ENCODE data around the gene FCHSD1.

FCHSD1 gene

DNA sequence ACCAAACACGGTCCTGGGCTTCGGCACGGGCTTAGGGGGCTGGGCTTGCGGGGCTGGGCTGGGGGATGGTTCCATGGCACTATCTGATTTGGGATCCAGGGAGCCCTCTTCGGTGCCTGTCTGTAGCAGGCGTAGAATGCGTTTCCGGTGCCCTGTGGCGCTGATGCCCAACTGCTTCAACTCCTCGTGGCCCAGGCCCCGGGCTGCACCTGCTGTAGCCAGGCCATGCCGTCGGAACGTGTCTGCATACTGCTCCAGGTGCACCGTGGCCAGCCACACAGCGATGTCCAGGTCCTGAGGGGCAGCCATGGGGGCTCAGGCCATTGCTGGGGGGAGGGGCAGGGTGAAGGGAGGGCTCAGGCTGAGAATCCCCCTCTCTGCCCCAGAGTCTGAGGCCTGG, 29.0 kb upstream of the FCHSD1 start:
- in situ Hi-C loops (cut with HindIII; ENCODE audit: low pct_ligation_motif_present, low sequenced_read_pairs): no loop called here
- Histone ChIP-seq H3K36me3 (replicated peaks) (peaks cover 3% of the 10 kb centered on the region), H3K27ac (no peak overlapping the region), H3K27me3 (replicated peaks) (no peaks in the 10 kb centered on the region), H3K4me3 (ENCODE audit: low read depth, low read length) (no peak overlapping the region)
- TF ChIP-seq, protein P1, sequence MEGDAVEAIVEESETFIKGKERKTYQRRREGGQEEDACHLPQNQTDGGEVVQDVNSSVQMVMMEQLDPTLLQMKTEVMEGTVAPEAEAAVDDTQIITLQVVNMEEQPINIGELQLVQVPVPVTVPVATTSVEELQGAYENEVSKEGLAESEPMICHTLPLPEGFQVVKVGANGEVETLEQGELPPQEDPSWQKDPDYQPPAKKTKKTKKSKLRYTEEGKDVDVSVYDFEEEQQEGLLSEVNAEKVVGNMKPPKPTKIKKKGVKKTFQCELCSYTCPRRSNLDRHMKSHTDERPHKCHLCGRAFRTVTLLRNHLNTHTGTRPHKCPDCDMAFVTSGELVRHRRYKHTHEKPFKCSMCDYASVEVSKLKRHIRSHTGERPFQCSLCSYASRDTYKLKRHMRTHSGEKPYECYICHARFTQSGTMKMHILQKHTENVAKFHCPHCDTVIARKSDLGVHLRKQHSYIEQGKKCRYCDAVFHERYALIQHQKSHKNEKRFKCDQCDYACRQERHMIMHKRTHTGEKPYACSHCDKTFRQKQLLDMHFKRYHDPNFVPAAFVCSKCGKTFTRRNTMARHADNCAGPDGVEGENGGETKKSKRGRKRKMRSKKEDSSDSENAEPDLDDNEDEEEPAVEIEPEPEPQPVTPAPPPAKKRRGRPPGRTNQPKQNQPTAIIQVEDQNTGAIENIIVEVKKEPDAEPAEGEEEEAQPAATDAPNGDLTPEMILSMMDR (IDR thresholded peaks at IDR 0.05; ENCODE audit: low read depth, low read length, missing control alignments): no peak
- DNase-seq: no peak

DNA sequence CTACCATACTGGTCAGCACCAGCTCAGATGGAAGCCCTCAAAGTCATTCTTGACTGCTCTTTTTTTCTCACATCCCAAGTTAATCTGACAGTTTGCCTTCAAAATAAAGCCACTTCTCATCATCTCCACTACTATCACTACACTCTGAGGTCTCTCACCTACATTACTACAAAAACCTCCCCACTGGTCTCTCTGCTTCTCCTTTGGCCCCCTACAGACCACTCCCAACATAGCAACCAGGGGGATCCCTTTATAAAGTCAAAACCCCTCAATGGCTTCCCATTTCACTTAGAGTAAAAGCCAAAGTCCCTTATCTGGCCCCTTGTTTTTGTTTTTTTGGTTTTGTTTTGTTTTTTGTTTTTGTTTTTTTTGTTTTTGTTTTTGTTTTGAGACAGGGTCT, 26.2 kb upstream of the FCHSD1 start:
- in situ Hi-C loops (cut with HindIII; ENCODE audit: low pct_ligation_motif_present, low sequenced_read_pairs): no loop called here
- TF ChIP-seq, protein P1 (IDR thresholded peaks at IDR 0.05; ENCODE audit: low read depth, low read length, missing control alignments): peak; percentile 53
- H3K4me3 ChIP-seq (ENCODE audit: low read depth, low read length): no peak overlapping the region
- DNase-seq: no peak
- H3K27ac ChIP-seq: no peak overlapping the region
- peaks cover 17% of the 10 kb centered on the region for H3K36me3 ChIP-seq (replicated peaks)
- H3K27me3 ChIP-seq (replicated peaks): no peaks in the 10 kb centered on the region

DNA sequence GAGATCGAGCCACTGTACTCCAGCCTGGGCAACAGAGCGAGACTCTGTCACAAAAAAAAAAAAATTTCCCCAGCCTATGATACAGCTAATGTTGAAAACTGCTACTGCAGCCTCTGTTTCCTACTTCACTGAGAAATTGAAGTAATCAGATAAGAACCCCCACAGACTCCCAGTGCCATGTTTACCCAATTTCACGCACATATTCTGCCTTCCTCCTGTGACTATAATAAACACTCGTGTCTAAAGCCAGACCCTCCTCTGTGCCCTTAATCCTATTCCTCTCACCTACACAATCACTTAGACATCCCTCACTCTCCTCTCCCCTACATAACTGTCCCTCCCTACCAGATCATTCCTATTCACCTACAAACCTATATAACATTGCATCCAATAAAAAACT, 24.5 kb upstream of the FCHSD1 start:
- no peak for DNase-seq
- Histone ChIP-seq H3K27ac (no peak overlapping the region), H3K27me3 (replicated peaks) (no peaks in the 10 kb centered on the region), H3K36me3 (replicated peaks) (peaks cover 26% of the 10 kb centered on the region), H3K4me3 (ENCODE audit: low read depth, low read length) (no peak overlapping the region)
- TF ChIP-seq, protein P1 (IDR thresholded peaks at IDR 0.05; ENCODE audit: low read depth, low read length, missing control alignments): no peak
- in situ Hi-C loops (cut with HindIII; ENCODE audit: low pct_ligation_motif_present, low sequenced_read_pairs): no loop called here

DNA sequence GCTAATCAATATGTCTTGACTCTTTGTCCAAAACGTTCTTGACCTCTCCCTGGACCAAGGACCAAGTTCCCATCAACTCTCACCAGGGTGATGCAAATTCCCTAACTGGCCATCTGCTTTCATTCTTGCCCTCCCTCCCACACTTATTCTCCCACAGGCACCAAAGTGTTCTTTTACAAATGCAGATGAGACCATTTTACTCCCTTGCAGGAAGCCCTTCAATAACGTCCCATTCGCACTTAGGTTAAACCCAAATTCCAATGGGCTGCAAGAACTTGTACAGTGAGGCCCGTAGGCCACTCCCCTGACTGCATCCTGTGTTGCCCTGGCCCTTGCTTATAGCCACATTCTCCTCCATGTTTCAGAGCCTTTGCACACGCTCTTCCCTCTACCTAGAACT, 23.5 kb upstream of the FCHSD1 start:
- DNase-seq: no peak
- Histone ChIP-seq H3K4me3 (ENCODE audit: low read depth, low read length) (no peak overlapping the region), H3K27ac (no peak overlapping the region), H3K27me3 (replicated peaks) (no peaks in the 10 kb centered on the region), H3K36me3 (replicated peaks) (peaks cover 29% of the 10 kb centered on the region)
- in situ Hi-C loops (cut with HindIII; ENCODE audit: low pct_ligation_motif_present, low sequenced_read_pairs): no loop called here
- TF ChIP-seq, protein P1 (IDR thresholded peaks at IDR 0.05; ENCODE audit: low read depth, low read length, missing control alignments): no peak

DNA sequence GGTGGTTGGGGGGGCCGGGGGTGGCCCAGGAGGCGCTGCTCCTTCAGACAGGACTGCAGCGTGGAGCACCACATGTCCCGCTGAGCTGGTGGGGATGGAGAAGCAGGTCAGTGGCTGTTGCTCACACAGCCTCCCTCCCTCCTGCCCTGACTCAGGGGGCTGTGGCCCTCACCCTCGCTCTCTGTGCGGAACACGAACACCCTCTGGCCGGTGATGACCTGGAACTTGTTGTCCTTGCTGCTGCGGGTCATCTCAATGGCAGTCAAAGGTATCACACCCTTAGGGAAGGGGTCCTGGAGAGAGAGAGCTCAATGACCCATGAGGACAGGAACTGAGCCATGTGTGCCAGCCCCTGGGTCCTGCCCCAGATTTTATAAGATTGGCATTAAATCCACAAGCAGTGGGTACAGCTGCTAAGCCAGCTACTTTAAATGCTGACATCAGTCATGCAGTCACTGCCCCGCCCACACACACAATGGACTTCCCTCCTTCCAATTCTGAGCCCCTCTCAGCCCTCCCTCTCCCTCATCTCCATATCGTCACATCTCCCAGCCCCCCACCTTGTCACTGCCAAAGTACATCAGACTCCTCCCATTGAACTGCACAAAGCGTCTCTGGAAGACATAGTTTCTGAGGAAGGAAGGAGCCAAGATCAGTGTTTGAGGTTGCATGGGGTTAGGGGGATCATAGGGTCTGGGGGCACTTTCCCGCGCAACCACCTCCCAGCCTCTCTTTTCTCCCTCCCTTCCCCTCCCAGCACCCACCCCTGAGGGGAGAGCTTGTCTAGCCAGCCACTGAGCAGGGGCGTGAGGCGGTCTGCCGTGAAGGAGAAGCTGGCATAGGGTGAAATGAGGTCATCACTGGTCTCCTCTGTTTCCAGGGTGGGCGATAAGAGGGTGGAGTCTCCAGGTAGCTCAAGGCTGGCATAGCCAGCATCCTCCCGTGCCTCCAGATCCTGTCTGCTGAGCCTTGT, 21.9 kb upstream of the FCHSD1 start:
- TF ChIP-seq, protein P1 (IDR thresholded peaks at IDR 0.05; ENCODE audit: low read depth, low read length, missing control alignments): no peak

More for the DNA sequence above, 21.9 kb upstream of the FCHSD1 start:
- no peak overlapping the region for H3K27ac ChIP-seq
- H3K36me3 ChIP-seq (replicated peaks): peaks cover 36% of the 10 kb centered on the region
- no peak for DNase-seq
- H3K4me3 ChIP-seq (ENCODE audit: low read depth, low read length): no peak overlapping the region
- no peaks in the 10 kb centered on the region for H3K27me3 ChIP-seq (replicated peaks)
- in situ Hi-C loops (cut with HindIII; ENCODE audit: low pct_ligation_motif_present, low sequenced_read_pairs): no loop called here
